Suprapubic skin (tissue), 4 donors: Measurements from ENCODE around the gene TSPEAR. TPM values are rescaled to one million over a fixed set of nuclear protein-coding genes. Genes with fewer than 3 reads are reported as not detected.

Experiments
- DNase-seq, 2 donors: peaks; one replicate each; pipeline ENCODE4 v3.0.0-alpha.2; 2019; ENCODE audit warnings: low spot score in 2 of 2
- H3K27ac ChIP-seq: fragments of 200-600 bp; sonication (generic); one replicate; pipeline ENCODE4 v1.5.1; 2019
- H3K27me3 ChIP-seq: fragments of 200-600 bp; sonication (generic); one replicate; pipeline ENCODE4 v1.5.1; 2019
- H3K36me3 ChIP-seq: fragments of 200-600 bp; sonication (generic); one replicate; pipeline ENCODE4 v1.5.1; 2019
- H3K4me1 ChIP-seq: fragments of 200-600 bp; sonication (generic); one replicate; pipeline ENCODE4 v1.5.1; 2019
- H3K4me3 ChIP-seq: fragments of 200-600 bp; sonication (generic); one replicate; pipeline ENCODE4 v1.5.1; 2019; ENCODE audit warnings: mild to moderate bottlenecking
- H3K9me3 ChIP-seq: fragments of 200-600 bp; sonication (generic); one replicate; pipeline ENCODE4 v1.5.1; 2019
- CTCF ChIP-seq, 2 donors: fragments of 200-600 bp in 1 of 2; fragments of 450-650 bp in 1 of 2; sonication (generic) in 1 of 2; IDR thresholded peaks; one replicate each; pipeline ENCODE4 v1.5.1; 2016 to 2019; ENCODE audit warnings: antibody characterized with exemption in 2 of 2, mild to moderate bottlenecking in 1 of 2, moderate library complexity in 1 of 2
- EP300 ChIP-seq: sonication (generic); formaldehyde crosslinking; IDR thresholded peaks from one replicate; pipeline ENCODE4 v1.6.1; 2017; ENCODE audit warnings: antibody characterized with exemption
- POLR2A ChIP-seq, 2 donors: fragments of 450-650 bp; IDR thresholded peaks; one replicate each; pipeline ENCODE4 v1.6.1; 2017; ENCODE audit warnings: antibody characterized with exemption in 2 of 2, mild to moderate bottlenecking in 2 of 2, moderate library complexity in 2 of 2
- POLR2AphosphoS5 ChIP-seq, 3 donors: sonication (generic); formaldehyde crosslinking; IDR thresholded peaks; one replicate each; pipeline ENCODE4 v1.6.1; 2017; ENCODE audit warnings: antibody characterized with exemption in 3 of 3
- WGBS: methylation state at CpG from one replicate; pipeline ENCODE4 v1.1.5; 2018; 5-methylcytosine and 5-hydroxymethylcytosine counted together
- total RNA-seq, 4 donors: library from RNA; depleted of rRNA; stranded (reverse); fragments of >200 nt; gene quantifications; one replicate each; pipeline ENCODE4 v1.1.0, GENCODE V29; 2016

The TSPEAR gene
- total RNA-seq, 4 donors from 2014 or later = 0.21 to 0.59 (median 0.32) TPM; not detected in 1

DNA sequence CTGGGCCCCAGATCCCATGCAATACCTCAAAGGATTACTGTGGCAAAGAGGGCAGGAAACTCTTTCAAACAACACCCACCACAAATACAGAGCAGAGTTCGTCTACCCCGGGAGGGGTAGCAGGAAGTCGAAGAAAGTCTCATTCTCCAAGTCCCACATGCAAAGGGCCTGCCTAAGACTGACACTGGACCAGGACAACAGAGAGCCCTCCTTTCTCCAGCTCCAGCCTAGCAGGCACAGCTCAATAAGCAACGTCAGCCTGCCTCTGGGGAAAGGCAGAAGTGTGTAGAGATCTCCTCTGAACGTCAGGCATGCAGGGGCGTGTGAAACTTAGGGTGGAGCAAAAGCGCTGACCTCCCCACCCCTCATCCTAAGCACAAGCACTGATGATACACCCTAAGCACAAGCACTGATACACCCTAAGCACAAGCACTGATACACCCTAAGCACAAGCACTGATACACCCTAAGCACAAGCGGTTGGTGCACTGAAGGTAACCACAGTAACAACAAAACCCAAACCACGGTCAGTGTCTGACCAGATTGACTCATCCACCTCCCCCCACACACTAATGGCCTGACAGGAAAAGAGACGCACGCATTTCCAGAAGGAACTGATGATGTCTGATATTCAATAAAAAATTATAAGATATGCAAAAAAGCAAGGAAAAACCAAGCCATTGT, 52.3 kb downstream of the TSPEAR start:
- peaks cover 5% of the 10 kb centered on the region for H3K9me3 ChIP-seq
- DNase-seq = no peak

GRCh38 chr21:44658541-44658910, 52.8 kb downstream of the TSPEAR start:
- H3K27ac ChIP-seq = no peak overlapping the region
- H3K4me3 ChIP-seq = no peak overlapping the region
- peaks cover 24% of the 10 kb centered on the region for H3K27me3 ChIP-seq
- H3K9me3 ChIP-seq = peaks cover 5% of the 10 kb centered on the region
- H3K4me1 ChIP-seq = no peaks in the 10 kb centered on the region
- 80% methylated on average over 5 of the region's 5 CpGs for WGBS
- no peak for DNase-seq
- no peak for TF ChIP-seq CTCF (IDR thresholded peaks at IDR 0.05)
- no peak for TF ChIP-seq POLR2AphosphoS5 (IDR thresholded peaks at IDR 0.05)
- TF ChIP-seq EP300 = no peak
- TF ChIP-seq POLR2A (IDR thresholded peaks at IDR 0.05) = no peak
- no peaks in the 10 kb centered on the region for H3K36me3 ChIP-seq

More for the DNA sequence above, 52.3 kb downstream of the TSPEAR start:
- Histone ChIP-seq H3K36me3 (no peaks in the 10 kb centered on the region), H3K27me3 (peaks cover 20% of the 10 kb centered on the region), H3K4me1 (no peaks in the 10 kb centered on the region), H3K27ac (no peak overlapping the region), H3K4me3 (no peak overlapping the region)
- TF ChIP-seq POLR2A (IDR thresholded peaks at IDR 0.05) = no peak
- TF ChIP-seq POLR2AphosphoS5 (IDR thresholded peaks at IDR 0.05) = no peak
- no peak for TF ChIP-seq CTCF (IDR thresholded peaks at IDR 0.05)
- TF ChIP-seq EP300 = no peak
- 57% methylated on average over 11 of the region's 11 CpGs for WGBS

- WGBS = 69% methylated on average over 26 of the region's 26 CpGs
- peaks cover 24% of the 10 kb centered on the region for H3K27me3 ChIP-seq
- peaks cover 5% of the 10 kb centered on the region for H3K9me3 ChIP-seq
- DNase-seq = no peak
- no peaks in the 10 kb centered on the region for H3K36me3 ChIP-seq
- no peaks in the 10 kb centered on the region for H3K4me1 ChIP-seq
- no peak within 1 kb of the TSS for H3K27ac ChIP-seq
- no peak within 1 kb of the TSS for H3K4me3 ChIP-seq
- TF ChIP-seq POLR2A (IDR thresholded peaks at IDR 0.05) (no peak), CTCF (IDR thresholded peaks at IDR 0.05) (no peak), POLR2AphosphoS5 (IDR thresholded peaks at IDR 0.05) (no peak), EP300 (no peak)
Observed at GRCh38 chr21:44657635-44658540, 53.5 kb downstream of the TSPEAR start, which contains the start of gene KRTAP12-3. Gene KRTAP12-3 (plus strand): TSS chr21:44657932. CDS start chr21:44657980, 48 bp downstream.

GRCh38 chr21:44656868-44657267, 54.5 kb downstream of the TSPEAR start:
- WGBS = 71% methylated on average over 1 of the region's 1 CpG
- no peak for TF ChIP-seq POLR2AphosphoS5 (IDR thresholded peaks at IDR 0.05)
- TF ChIP-seq EP300 = no peak
- TF ChIP-seq CTCF (IDR thresholded peaks at IDR 0.05) = no peak
- TF ChIP-seq POLR2A (IDR thresholded peaks at IDR 0.05) = no peak
- H3K27me3 ChIP-seq = peaks cover 24% of the 10 kb centered on the region
- DNase-seq = no peak
- H3K9me3 ChIP-seq = peaks cover 5% of the 10 kb centered on the region
- no peaks in the 10 kb centered on the region for H3K4me1 ChIP-seq
- no peaks in the 10 kb centered on the region for H3K36me3 ChIP-seq
- H3K4me3 ChIP-seq = no peak overlapping the region
- no peak overlapping the region for H3K27ac ChIP-seq
